NCI-H510A treated with DMSO at 0.1 percent for 48 hours (cell line): ENCODE results near the gene STAT2.

Experiments used
- DNase-seq: peaks from one replicate; lab custom pipeline; 2025; lab: John Stamatoyannopoulos, UW

Gene STAT2

GRCh38 chr12:56293795-56294194 lies 66.1 kb downstream of the STAT2 start:
- no peak for DNase-seq
